H9 (cell line): ENCODE results near the gene FSTL4. TPM values are rescaled to one million over a fixed set of nuclear protein-coding genes. Genes with fewer than 3 reads are reported as not detected.

Source experiments
- DNase-seq: peaks from one replicate; pipeline ENCODE4 v3.0.0-alpha.2; 2017
- H2AFZ ChIP-seq: one replicate; pipeline ENCODE4 v1.6.1; 2013; ENCODE audit warnings: mild to moderate bottlenecking, low read length, control low read depth, moderate library complexity
- H2AK5ac ChIP-seq: 2 replicates; pipeline ENCODE4 v1.6.1; 2013; ENCODE audit warnings: low read length, control low read depth, mixed read lengths; ENCODE audit not compliant: insufficient read length
- H2BK120ac ChIP-seq: one replicate; pipeline ENCODE4 v1.6.1; 2013; ENCODE audit warnings: low read depth, mild to moderate bottlenecking, low read length, control low read depth, inconsistent platforms; ENCODE audit not compliant: poor library complexity, severe bottlenecking
- H2BK12ac ChIP-seq: 2 replicates; pipeline ENCODE4 v1.6.1; 2013; ENCODE audit warnings: low read length, control low read depth, mixed read lengths, low read depth; ENCODE audit not compliant: insufficient read length
- H2BK15ac ChIP-seq: 2 replicates; pipeline ENCODE4 v1.6.1; 2013; ENCODE audit warnings: low read depth, low read length, control low read depth
- H2BK20ac ChIP-seq: one replicate; pipeline ENCODE4 v1.6.1; 2013; ENCODE audit warnings: low read depth, mild to moderate bottlenecking, low read length, control low read depth, inconsistent platforms; ENCODE audit not compliant: poor library complexity, severe bottlenecking
- H2BK5ac ChIP-seq: 2 replicates; pipeline ENCODE4 v1.6.1; 2013; ENCODE audit warnings: low read length, control low read depth, mixed read lengths; ENCODE audit not compliant: insufficient read length
- H3K14ac ChIP-seq: 2 replicates; pipeline ENCODE4 v1.6.1; 2013; ENCODE audit warnings: low read length, control low read depth; ENCODE audit not compliant: insufficient read depth
- H3K18ac ChIP-seq: 2 replicates; pipeline ENCODE4 v1.6.1; 2013; ENCODE audit warnings: low read depth, mild to moderate bottlenecking, mixed read lengths, low read length, control low read depth; ENCODE audit not compliant: insufficient read length
- H3K23ac ChIP-seq: 2 replicates; pipeline ENCODE4 v1.6.1; 2013; ENCODE audit warnings: low read length, control low read depth, mixed read lengths, low read depth; ENCODE audit not compliant: insufficient read length
- H3K23me2 ChIP-seq: 2 replicates; pipeline ENCODE4 v1.6.1; 2013; ENCODE audit warnings: low read depth, mild to moderate bottlenecking, mixed read lengths, low read length, control low read depth; ENCODE audit not compliant: insufficient read length, poor library complexity, severe bottlenecking
- H3K27ac ChIP-seq: 2 replicates; pipeline ENCODE4 v1.5.1; 2013; ENCODE audit warnings: low read length, control low read depth, mixed read lengths, low read depth; ENCODE audit not compliant: insufficient read length
- H3K27me3 ChIP-seq: 2 replicates; pipeline ENCODE4 v1.6.1; 2013; ENCODE audit warnings: low read length, control low read depth, inconsistent platforms; ENCODE audit not compliant: insufficient read depth
- H3K4ac ChIP-seq: 2 replicates; pipeline ENCODE4 v1.6.1; 2013; ENCODE audit warnings: low read depth, mild to moderate bottlenecking, control low read depth, inconsistent platforms, low read length, moderate library complexity
- H3K4me1 ChIP-seq: 2 replicates; pipeline ENCODE4 v1.6.1; 2013; ENCODE audit warnings: low read length, control low read depth, inconsistent platforms; ENCODE audit not compliant: insufficient read depth
- H3K4me2 ChIP-seq: 2 replicates; pipeline ENCODE4 v1.6.1; 2013; ENCODE audit warnings: low read length, control low read depth, mixed read lengths; ENCODE audit not compliant: insufficient read length, insufficient read depth
- H3K56ac ChIP-seq: 2 replicates; pipeline ENCODE4 v1.6.1; 2013; ENCODE audit warnings: low read depth, mild to moderate bottlenecking, mixed read lengths, low read length, control low read depth; ENCODE audit not compliant: insufficient read length
- H3K79me1 ChIP-seq: 2 replicates; pipeline ENCODE4 v1.6.1; 2013; ENCODE audit warnings: low read depth, mild to moderate bottlenecking, moderate library complexity, low read length, control low read depth, inconsistent platforms; ENCODE audit not compliant: insufficient read depth, poor library complexity, severe bottlenecking
- H3K79me2 ChIP-seq: 2 replicates; pipeline ENCODE4 v1.6.1; 2013; ENCODE audit warnings: low read length, control low read depth, inconsistent platforms; ENCODE audit not compliant: insufficient read depth
- H3K9ac ChIP-seq: 2 replicates; pipeline ENCODE4 v1.6.1; 2013; ENCODE audit warnings: low read length, control low read depth, mixed read lengths; ENCODE audit not compliant: insufficient read length; ENCODE audit errors: extremely low read depth
- H3K9me3 ChIP-seq: one replicate; pipeline ENCODE4 v1.6.1; 2013; ENCODE audit warnings: low read depth, low read length, inconsistent platforms; ENCODE audit not compliant: control insufficient read depth
- H3T11ph ChIP-seq: one replicate; pipeline ENCODE4 v1.6.1; 2013; ENCODE audit warnings: mild to moderate bottlenecking, low read length, control low read depth, inconsistent platforms
- H4K20me1 ChIP-seq: one replicate; pipeline ENCODE4 v1.6.1; 2013; ENCODE audit not compliant: control insufficient read depth, insufficient read length, insufficient read depth
- H4K5ac ChIP-seq: 2 replicates; pipeline ENCODE4 v1.6.1; 2013; ENCODE audit warnings: low read depth, mild to moderate bottlenecking, mixed read lengths, low read length, control low read depth; ENCODE audit not compliant: insufficient read length
- H4K8ac ChIP-seq: replicated peaks from 2 replicates; pipeline ENCODE4 v1.6.1; 2013; ENCODE audit warnings: low read length, control low read depth, mixed read lengths, low read depth; ENCODE audit not compliant: insufficient read length
- H4K91ac ChIP-seq: 2 replicates; pipeline ENCODE4 v1.6.1; 2013; ENCODE audit warnings: low read depth, mild to moderate bottlenecking, moderate library complexity, mixed read lengths, low read length, control low read depth; ENCODE audit not compliant: insufficient read length
- H3K27ac Mint-ChIP-seq, 3 experiments: 2 replicates in 2 of 3; 3 replicates in 1 of 3; pipeline ENCODE4 v1.8.0; 2020 to 2021; ENCODE audit warnings: mixed read lengths in 3 of 3, mild to moderate bottlenecking in 1 of 3, moderate library complexity in 1 of 3
- H3K27me3 Mint-ChIP-seq: 2 replicates; pipeline ENCODE4 v1.8.0; 2021; ENCODE audit warnings: low read depth, mild to moderate bottlenecking, moderate library complexity, mixed read lengths
- H3K36me3 Mint-ChIP-seq, 3 experiments: 2 replicates in 2 of 3; 3 replicates in 1 of 3; pipeline ENCODE4 v1.8.0; 2020 to 2021; ENCODE audit warnings: low read depth in 3 of 3, mixed read lengths in 3 of 3; ENCODE audit not compliant: insufficient read depth in 1 of 3
- H3K4me1 Mint-ChIP-seq, 2 experiments: 2 replicates each; pipeline ENCODE4 v1.8.0; 2020; ENCODE audit warnings: mixed read lengths in 2 of 2
- H3K4me3 Mint-ChIP-seq, 2 experiments: 2 replicates in 1 of 2; 3 replicates in 1 of 2; pipeline ENCODE4 v1.8.0; 2020 to 2021; ENCODE audit warnings: mild to moderate bottlenecking in 2 of 2, mixed read lengths in 2 of 2, moderate library complexity in 1 of 2
- H3K9me3 Mint-ChIP-seq, 2 experiments: 2 replicates in 1 of 2; 3 replicates in 1 of 2; pipeline ENCODE4 v1.8.0; 2020; ENCODE audit warnings: mild to moderate bottlenecking in 2 of 2, mixed read lengths in 2 of 2, moderate library complexity in 1 of 2
- CTCF ChIP-seq: fragments of 200-600 bp; sonication (generic); conservative IDR thresholded peaks from 3 replicates; pipeline ENCODE4 v1.8.0; 2021; ENCODE audit warnings: antibody characterized with exemption, mild to moderate bottlenecking
- WGBS: extraction: QIAGEN DNeasy Blood & Tissue Kit; methylation state at CpG from one replicate; pipeline ENCODE4 v1.1.7; 2013; ENCODE audit warnings: missing lambda C conversion rate, low lambda C conversion rate, mixed read lengths; ENCODE audit not compliant: insufficient read length; ENCODE audit errors: extremely low coverage; 5-methylcytosine and 5-hydroxymethylcytosine counted together
- total RNA-seq: library from RNA; stranded (reverse); gene quantifications from 2 replicates; pipeline ENCODE4 v1.2.1, GENCODE V29; 2021

FSTL4 gene
- total RNA-seq, 1 experiment from 2014 or later, result 5.7 TPM

GRCh38 chr5:133256276-133256675 lies 356.1 kb downstream of the FSTL4 start:
- H3T11ph ChIP-seq, result no peak overlapping the region
- no peak overlapping the region for H4K5ac ChIP-seq
- WGBS, result no CpG with 5 or more reads among the region's 7 CpGs
- no peak for TF ChIP-seq CTCF
- no peak overlapping the region for H3K18ac ChIP-seq
- H2BK120ac ChIP-seq, result no peak overlapping the region
- Mint-ChIP-seq H3K4me1 (peaks cover 21 to 23% of the 10 kb centered on the region in 2 experiments), H3K4me3 (no peak overlapping the region), H3K36me3 (no peaks in the 10 kb centered on the region), H3K27ac (no peak overlapping the region; a peak in 1 of 7 replicates), H3K27me3 (no peaks in the 10 kb centered on the region), H3K9me3 (no peaks in the 10 kb centered on the region)
- H2BK15ac ChIP-seq, result no peak overlapping the region
- H3K27me3 ChIP-seq, result no peaks in the 10 kb centered on the region
- no peak overlapping the region for H3K4me2 ChIP-seq
- no peak overlapping the region for H2AK5ac ChIP-seq
- H2BK5ac ChIP-seq, result no peak overlapping the region
- H2BK12ac ChIP-seq, result no peak overlapping the region
- no peak overlapping the region for H3K27ac ChIP-seq
- no peak overlapping the region for H3K23ac ChIP-seq
- H4K8ac ChIP-seq, result no peak overlapping the region
- no peaks in the 10 kb centered on the region for H3K9me3 ChIP-seq
- H3K79me1 ChIP-seq, result no peaks in the 10 kb centered on the region
- no peaks in the 10 kb centered on the region for H3K4me1 ChIP-seq
- H4K91ac ChIP-seq, result no peak overlapping the region
- H4K20me1 ChIP-seq, result no peaks in the 10 kb centered on the region
- no peak overlapping the region for H2BK20ac ChIP-seq
- H3K9ac ChIP-seq, result no peak overlapping the region
- no peak overlapping the region for H2AFZ ChIP-seq
- DNase-seq, result no peak
- H3K14ac ChIP-seq, result no peak overlapping the region
- H3K4ac ChIP-seq, result no peak overlapping the region
- no peaks in the 10 kb centered on the region for H3K79me2 ChIP-seq
- H3K56ac ChIP-seq, result no peak overlapping the region
- no peaks in the 10 kb centered on the region for H3K23me2 ChIP-seq
